DND-41 (cell line): ENCODE data around the gene CKLF.

Experiments
- ATAC-seq: fragments of 200-7000 bp; cut with Tn5 transposase; 3 replicates; pipeline ENCODE4 v1.9.1; 2021; ENCODE audit warnings: low read depth; ENCODE audit not compliant: insufficient read depth
- DNase-seq: peaks from one replicate; pipeline ENCODE4 v3.0.0-alpha.2; 2020
- H2AFZ ChIP-seq: 2 replicates; pipeline ENCODE4 v1.6.0; 2012; ENCODE audit warnings: low read depth, low read length
- H3K27ac ChIP-seq: 2 replicates; pipeline ENCODE4 v1.5.1; 2012; ENCODE audit warnings: low read length, inconsistent platforms
- H3K27me3 ChIP-seq: fragments of 200-600 bp; sonication (generic); 2 replicates; pipeline ENCODE4 v1.6.0; 2012; ENCODE audit warnings: low read length, mild to moderate bottlenecking, inconsistent platforms; ENCODE audit not compliant: insufficient read depth, poor library complexity
- H3K36me3 ChIP-seq: 2 replicates; pipeline ENCODE4 v1.5.1; 2012; ENCODE audit warnings: low read length, inconsistent platforms; ENCODE audit not compliant: insufficient read depth
- H3K4me1 ChIP-seq: 2 replicates; pipeline ENCODE4 v1.5.1; 2012; ENCODE audit warnings: mild to moderate bottlenecking, low read length; ENCODE audit not compliant: insufficient read depth
- H3K4me2 ChIP-seq: 2 replicates; pipeline ENCODE4 v1.6.0; 2012; ENCODE audit warnings: mild to moderate bottlenecking, moderate library complexity, low read length, inconsistent platforms; ENCODE audit not compliant: insufficient read depth
- H3K4me3 ChIP-seq, 2 experiments: fragments of 200-600 bp in 1 of 2; shearing (Covaris generic) in 1 of 2; 2 replicates each; pipeline ENCODE4 v1.5.1; 2012 to 2016; ENCODE audit warnings: inconsistent platforms in 2 of 2, low read length in 2 of 2, mild to moderate bottlenecking in 2 of 2, low read depth in 1 of 2, moderate library complexity in 1 of 2
- H3K79me2 ChIP-seq: 2 replicates; pipeline ENCODE4 v1.6.0; 2012; ENCODE audit warnings: low read length, inconsistent platforms; ENCODE audit not compliant: insufficient read depth
- H3K9ac ChIP-seq: 2 replicates; pipeline ENCODE4 v1.6.0; 2012; ENCODE audit warnings: low read depth, mild to moderate bottlenecking, inconsistent platforms, low read length, moderate library complexity
- H3K9me3 ChIP-seq: 2 replicates; pipeline ENCODE4 v1.5.1; 2012; ENCODE audit warnings: low read length, moderate library complexity, mild to moderate bottlenecking, inconsistent platforms; ENCODE audit not compliant: insufficient read depth, severe bottlenecking
- H4K20me1 ChIP-seq: 2 replicates; pipeline ENCODE4 v1.6.0; 2012; ENCODE audit warnings: low read length; ENCODE audit not compliant: insufficient read depth
- CTCF ChIP-seq: IDR thresholded peaks from 2 replicates; pipeline ENCODE4 v1.5.1; 2012; ENCODE audit warnings: borderline replicate concordance, low read length, moderate library complexity, mild to moderate bottlenecking; ENCODE audit not compliant: poor library complexity, severe bottlenecking; ENCODE audit errors: extremely low read depth
- EZH2 ChIP-seq: IDR thresholded peaks from 3 replicates; pipeline ENCODE4 v1.6.1; 2012; ENCODE audit warnings: borderline replicate concordance, low read depth, mild to moderate bottlenecking, moderate library complexity, low read length, inconsistent platforms; ENCODE audit not compliant: severe bottlenecking

The CKLF gene

GRCh38 chr16:66562409-66562808 is 10.0 kb downstream of the CKLF start:
- H4K20me1 ChIP-seq: peaks cover 50% of the 10 kb centered on the region
- no peak overlapping the region for H2AFZ ChIP-seq
- no peak overlapping the region for H3K4me3 ChIP-seq
- peaks cover 98% of the 10 kb centered on the region for H3K36me3 ChIP-seq
- H3K79me2 ChIP-seq: peaks cover 83% of the 10 kb centered on the region
- peak overlapping the region; percentile 33; the same call in 1 of the 2 replicates for H3K27ac ChIP-seq
- no peak overlapping the region for H3K9ac ChIP-seq
- no peak for DNase-seq
- H3K27me3 ChIP-seq: no peaks in the 10 kb centered on the region
- 0 out of 3 replicates have a peak, but pooled peaks have one; percentile 4 for ATAC-seq
- H3K4me1 ChIP-seq: peaks cover 56% of the 10 kb centered on the region
- no peaks in the 10 kb centered on the region for H3K9me3 ChIP-seq
- no peak overlapping the region for H3K4me2 ChIP-seq
- no peak for TF ChIP-seq EZH2
- peak; percentile 31 for TF ChIP-seq CTCF

- DNase-seq (no peak), ATAC-seq (peak; percentile 48)
- H3K27ac ChIP-seq: peak overlapping the region; percentile 33
- no peak overlapping the region for H3K9ac ChIP-seq
- H4K20me1 ChIP-seq: peaks cover 50% of the 10 kb centered on the region
- peaks cover 77% of the 10 kb centered on the region for H3K79me2 ChIP-seq
- H3K4me2 ChIP-seq: no peak overlapping the region
- H3K36me3 ChIP-seq: peaks cover 93% of the 10 kb centered on the region
- no peak overlapping the region for H2AFZ ChIP-seq
- peaks cover 50% of the 10 kb centered on the region for H3K4me1 ChIP-seq
- H3K27me3 ChIP-seq: no peaks in the 10 kb centered on the region
- TF ChIP-seq CTCF (no peak), EZH2 (no peak)
- H3K9me3 ChIP-seq: no peaks in the 10 kb centered on the region
- no peak overlapping the region for H3K4me3 ChIP-seq
Observed at GRCh38 chr16:66562986-66563385, 10.6 kb downstream of the CKLF start.

- TF ChIP-seq EZH2 (no peak), CTCF (no peak)
- Histone ChIP-seq H3K4me1 (peaks cover 43% of the 10 kb centered on the region), H3K4me2 (no peak overlapping the region), H4K20me1 (peaks cover 45% of the 10 kb centered on the region), H3K4me3 (no peak overlapping the region), H3K27ac (peak overlapping the region; percentile 33; the same call in 1 of the 2 replicates), H3K9me3 (no peaks in the 10 kb centered on the region), H3K79me2 (peaks cover 69% of the 10 kb centered on the region), H3K27me3 (no peaks in the 10 kb centered on the region), H2AFZ (no peak overlapping the region), H3K9ac (no peak overlapping the region), H3K36me3 (peaks cover 85% of the 10 kb centered on the region)
- no peak for ATAC-seq
- DNase-seq: no peak
Observed at GRCh38 chr16:66563574-66564334, 11.4 kb downstream of the CKLF start.
